ENCODE data around the gene MMP15. TPM values are rescaled to one million over a fixed set of nuclear protein-coding genes. Genes with fewer than 3 reads are reported as not detected.

Gene MMP15
- total RNA-seq, 1 donor from 2014 or later = 2.9 TPM

DNA sequence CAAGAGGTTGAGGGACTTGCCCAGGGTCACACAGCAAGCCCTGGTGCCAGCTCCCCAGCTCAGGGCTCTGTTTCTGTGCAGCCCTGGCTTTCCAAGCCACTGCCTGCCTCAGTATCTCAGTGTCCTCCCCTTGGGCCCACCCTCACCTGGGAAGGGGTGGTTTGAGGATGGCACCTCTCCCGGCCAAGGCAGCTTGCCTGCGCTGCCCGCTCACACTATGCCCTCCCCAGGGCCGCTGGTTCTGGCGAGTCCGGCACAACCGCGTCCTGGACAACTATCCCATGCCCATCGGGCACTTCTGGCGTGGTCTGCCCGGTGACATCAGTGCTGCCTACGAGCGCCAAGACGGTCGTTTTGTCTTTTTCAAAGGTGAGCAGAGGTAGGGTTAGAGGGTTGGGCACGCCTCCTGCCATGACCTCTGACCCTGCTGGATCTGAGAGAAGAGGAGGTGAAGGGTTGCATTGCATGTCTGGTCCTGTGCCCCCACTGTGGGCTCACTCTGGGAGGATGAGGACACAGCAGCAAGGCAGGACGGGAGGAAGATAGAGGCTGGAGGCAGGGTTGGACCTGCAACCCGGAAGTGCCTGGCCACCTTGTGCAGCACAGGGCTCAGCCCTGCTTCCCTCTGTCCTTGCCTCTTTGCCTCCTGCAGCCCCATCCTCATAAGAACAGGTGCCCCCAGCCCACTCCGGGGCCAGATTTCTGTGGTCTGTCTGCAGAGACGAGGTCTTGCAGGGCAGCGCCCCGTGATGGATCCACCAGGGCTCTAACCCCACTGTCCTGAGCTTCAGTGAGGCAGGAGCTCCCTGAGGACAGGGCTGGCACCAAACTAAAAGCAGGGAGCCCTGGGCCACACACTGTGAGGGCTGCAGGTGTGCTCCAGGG is 16.7 kb downstream of the MMP15 start:
- intact Hi-C loops (cut with DNase I) = no loop called here
- Histone ChIP-seq H3K4me3 (no peak overlapping the region), H3K27me3 (no peaks in the 10 kb centered on the region), H3K36me3 (no peaks in the 10 kb centered on the region), H3K9me3 (no peaks in the 10 kb centered on the region), H3K27ac (no peak overlapping the region), H3K4me1 (no peaks in the 10 kb centered on the region)
- TF ChIP-seq POLR2A (IDR thresholded peaks at IDR 0.05) (no peak), POLR2AphosphoS5 (IDR thresholded peaks at IDR 0.05; ENCODE audit: insufficient read depth in 1 of 2, low read depth in 1 of 2) (no peak)
- TF ChIP-seq, protein P1, sequence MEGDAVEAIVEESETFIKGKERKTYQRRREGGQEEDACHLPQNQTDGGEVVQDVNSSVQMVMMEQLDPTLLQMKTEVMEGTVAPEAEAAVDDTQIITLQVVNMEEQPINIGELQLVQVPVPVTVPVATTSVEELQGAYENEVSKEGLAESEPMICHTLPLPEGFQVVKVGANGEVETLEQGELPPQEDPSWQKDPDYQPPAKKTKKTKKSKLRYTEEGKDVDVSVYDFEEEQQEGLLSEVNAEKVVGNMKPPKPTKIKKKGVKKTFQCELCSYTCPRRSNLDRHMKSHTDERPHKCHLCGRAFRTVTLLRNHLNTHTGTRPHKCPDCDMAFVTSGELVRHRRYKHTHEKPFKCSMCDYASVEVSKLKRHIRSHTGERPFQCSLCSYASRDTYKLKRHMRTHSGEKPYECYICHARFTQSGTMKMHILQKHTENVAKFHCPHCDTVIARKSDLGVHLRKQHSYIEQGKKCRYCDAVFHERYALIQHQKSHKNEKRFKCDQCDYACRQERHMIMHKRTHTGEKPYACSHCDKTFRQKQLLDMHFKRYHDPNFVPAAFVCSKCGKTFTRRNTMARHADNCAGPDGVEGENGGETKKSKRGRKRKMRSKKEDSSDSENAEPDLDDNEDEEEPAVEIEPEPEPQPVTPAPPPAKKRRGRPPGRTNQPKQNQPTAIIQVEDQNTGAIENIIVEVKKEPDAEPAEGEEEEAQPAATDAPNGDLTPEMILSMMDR (IDR thresholded peaks at IDR 0.05) = no peak
- no peak for DNase-seq (ENCODE audit: extremely low spot score in 2 of 2)

DNA sequence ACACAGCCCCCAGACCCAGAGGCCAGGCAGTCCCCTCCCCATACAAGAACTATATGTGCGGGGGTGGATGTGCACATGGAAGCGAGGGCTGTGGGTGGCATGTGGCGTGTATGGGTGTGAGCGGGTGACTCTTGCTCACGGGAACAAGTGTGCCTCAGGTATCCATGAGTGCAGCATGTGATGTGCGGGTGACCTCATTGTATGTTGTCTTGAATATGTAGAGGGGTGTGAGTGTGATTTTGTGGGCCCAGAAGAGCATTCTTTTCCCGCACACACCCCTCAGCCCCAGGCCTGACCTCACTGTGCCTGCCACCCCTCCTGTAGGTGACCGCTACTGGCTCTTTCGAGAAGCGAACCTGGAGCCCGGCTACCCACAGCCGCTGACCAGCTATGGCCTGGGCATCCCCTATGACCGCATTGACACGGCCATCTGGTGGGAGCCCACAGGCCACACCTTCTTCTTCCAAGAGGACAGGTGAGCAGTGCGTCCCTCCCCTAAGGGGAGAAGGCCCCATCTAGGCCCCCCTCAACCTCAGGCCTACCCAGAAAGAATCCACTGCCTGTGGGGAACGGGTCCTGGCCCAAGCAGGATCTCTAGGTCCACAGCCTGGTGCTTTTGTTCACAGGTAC is 17.4 kb downstream of the MMP15 start:
- TF ChIP-seq POLR2A (IDR thresholded peaks at IDR 0.05) (no peak), POLR2AphosphoS5 (IDR thresholded peaks at IDR 0.05; ENCODE audit: insufficient read depth in 1 of 2, low read depth in 1 of 2) (no peak)
- TF ChIP-seq, protein P1 (IDR thresholded peaks at IDR 0.05) = no peak
- Histone ChIP-seq H3K27ac (no peak overlapping the region), H3K9me3 (no peaks in the 10 kb centered on the region), H3K27me3 (no peaks in the 10 kb centered on the region), H3K36me3 (no peaks in the 10 kb centered on the region), H3K4me1 (no peaks in the 10 kb centered on the region), H3K4me3 (no peak overlapping the region)
- DNase-seq (ENCODE audit: extremely low spot score in 2 of 2) = no peak
- intact Hi-C loops (cut with DNase I) = no loop called here

DNA sequence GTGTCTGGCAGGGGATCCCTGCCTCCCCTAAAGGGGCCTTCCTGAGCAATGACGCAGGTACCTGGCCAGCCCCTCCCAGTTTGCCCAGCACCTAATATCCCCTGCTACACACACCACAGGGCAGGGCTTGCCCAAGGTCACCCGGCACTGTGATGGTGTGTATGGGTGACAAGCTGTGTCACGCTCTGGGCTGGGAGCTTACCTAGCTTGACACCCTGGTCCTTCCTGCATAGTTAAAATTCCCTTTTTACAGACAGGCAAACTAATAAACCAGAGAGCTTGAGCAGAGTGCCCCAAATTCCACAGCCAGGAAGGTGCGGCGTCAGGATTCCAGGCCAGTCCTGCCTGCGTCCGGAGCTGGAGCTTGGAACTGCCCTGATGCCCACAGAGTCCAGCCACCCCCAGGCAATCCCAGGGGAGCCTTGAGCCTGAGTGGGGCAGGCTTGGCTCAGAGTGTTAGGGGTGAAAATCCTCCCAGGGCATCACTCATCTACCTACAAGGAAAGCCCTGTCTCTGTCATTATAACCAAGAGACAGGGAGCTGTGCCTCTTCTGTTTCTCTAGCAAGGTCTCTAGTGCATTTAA is 18.1 kb downstream of the MMP15 start:
- H3K4me1 ChIP-seq = no peaks in the 10 kb centered on the region
- TF ChIP-seq POLR2AphosphoS5 (IDR thresholded peaks at IDR 0.05; ENCODE audit: insufficient read depth in 1 of 2, low read depth in 1 of 2) (no peak), POLR2A (IDR thresholded peaks at IDR 0.05) (no peak)
- H3K27ac ChIP-seq = no peak overlapping the region
- no peaks in the 10 kb centered on the region for H3K27me3 ChIP-seq
- DNase-seq (ENCODE audit: extremely low spot score in 2 of 2) = no peak
- intact Hi-C loops (cut with DNase I) = no loop called here
- H3K9me3 ChIP-seq = no peaks in the 10 kb centered on the region
- H3K4me3 ChIP-seq = no peak overlapping the region
- no peaks in the 10 kb centered on the region for H3K36me3 ChIP-seq

DNA sequence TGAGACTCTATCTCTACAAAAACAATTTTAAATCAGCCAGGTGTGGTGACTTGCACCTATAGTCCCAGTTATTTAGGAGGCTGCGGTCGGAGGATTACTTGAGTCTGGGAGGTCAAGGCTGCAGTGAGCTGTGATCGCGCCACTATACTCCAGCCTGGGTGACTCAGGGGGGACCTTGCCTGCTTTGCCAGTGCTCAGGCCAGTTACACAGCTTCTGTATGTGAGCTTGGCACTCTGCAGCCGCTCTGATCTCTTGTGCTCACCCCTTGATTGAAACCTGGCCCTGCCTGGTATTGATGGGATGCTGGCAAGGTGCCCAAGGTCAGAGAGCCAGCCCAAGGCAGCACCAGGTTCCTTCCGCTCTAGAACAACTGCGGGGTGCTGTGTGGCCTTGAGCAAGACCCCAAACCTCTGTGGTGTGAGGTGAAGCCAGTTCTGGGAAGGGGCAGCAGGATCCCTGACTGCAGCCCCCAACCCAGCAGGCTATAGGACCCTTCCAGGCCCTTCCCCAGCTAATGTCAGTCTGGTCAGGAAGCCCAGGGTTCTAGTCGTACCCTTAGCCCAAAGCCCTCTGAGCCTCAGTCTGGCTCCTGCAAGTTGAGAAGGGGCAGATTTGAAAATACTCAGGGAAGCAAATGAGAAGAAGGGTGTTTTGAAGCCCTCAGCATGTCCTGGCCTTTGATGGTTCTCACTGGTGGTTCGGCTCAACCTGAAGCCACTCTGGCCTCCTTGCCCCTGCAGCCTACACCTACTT is 18.9 kb downstream of the MMP15 start:
- Histone ChIP-seq H3K27ac (no peak overlapping the region), H3K36me3 (no peaks in the 10 kb centered on the region), H3K4me3 (no peak overlapping the region), H3K4me1 (no peaks in the 10 kb centered on the region), H3K27me3 (no peaks in the 10 kb centered on the region), H3K9me3 (no peaks in the 10 kb centered on the region)
- TF ChIP-seq POLR2A (IDR thresholded peaks at IDR 0.05) (no peak), POLR2AphosphoS5 (IDR thresholded peaks at IDR 0.05; ENCODE audit: insufficient read depth in 1 of 2, low read depth in 1 of 2) (no peak)
- TF ChIP-seq, protein P1 (IDR thresholded peaks at IDR 0.05) = no peak
- no peak for DNase-seq (ENCODE audit: extremely low spot score in 2 of 2)
- intact Hi-C loops (cut with DNase I) = no loop called here

DNA sequence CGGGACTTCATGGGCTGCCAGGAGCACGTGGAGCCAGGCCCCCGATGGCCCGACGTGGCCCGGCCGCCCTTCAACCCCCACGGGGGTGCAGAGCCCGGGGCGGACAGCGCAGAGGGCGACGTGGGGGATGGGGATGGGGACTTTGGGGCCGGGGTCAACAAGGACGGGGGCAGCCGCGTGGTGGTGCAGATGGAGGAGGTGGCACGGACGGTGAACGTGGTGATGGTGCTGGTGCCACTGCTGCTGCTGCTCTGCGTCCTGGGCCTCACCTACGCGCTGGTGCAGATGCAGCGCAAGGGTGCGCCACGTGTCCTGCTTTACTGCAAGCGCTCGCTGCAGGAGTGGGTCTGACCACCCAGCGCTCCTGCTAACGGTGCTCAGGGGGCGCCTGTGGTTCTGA is 19.5 kb downstream of the MMP15 start:
- no peaks in the 10 kb centered on the region for H3K9me3 ChIP-seq
- TF ChIP-seq POLR2AphosphoS5 (IDR thresholded peaks at IDR 0.05; ENCODE audit: insufficient read depth in 1 of 2, low read depth in 1 of 2) (no peak), POLR2A (IDR thresholded peaks at IDR 0.05) (no peak)
- TF ChIP-seq, protein P1 (IDR thresholded peaks at IDR 0.05) = no peak
- H3K36me3 ChIP-seq = no peaks in the 10 kb centered on the region
- no peak for DNase-seq (ENCODE audit: extremely low spot score in 2 of 2)
- intact Hi-C loops (cut with DNase I) = no loop called here
- no peak overlapping the region for H3K27ac ChIP-seq
- H3K4me1 ChIP-seq = no peaks in the 10 kb centered on the region
- H3K4me3 ChIP-seq = no peak overlapping the region
- H3K27me3 ChIP-seq = no peaks in the 10 kb centered on the region
